ENCODE results near the gene CLDN15. TPM values are rescaled to one million over a fixed set of nuclear protein-coding genes. Genes with fewer than 3 reads are reported as not detected.

The CLDN15 gene
- total RNA-seq, 1 donor: 3.0 TPM

DNA sequence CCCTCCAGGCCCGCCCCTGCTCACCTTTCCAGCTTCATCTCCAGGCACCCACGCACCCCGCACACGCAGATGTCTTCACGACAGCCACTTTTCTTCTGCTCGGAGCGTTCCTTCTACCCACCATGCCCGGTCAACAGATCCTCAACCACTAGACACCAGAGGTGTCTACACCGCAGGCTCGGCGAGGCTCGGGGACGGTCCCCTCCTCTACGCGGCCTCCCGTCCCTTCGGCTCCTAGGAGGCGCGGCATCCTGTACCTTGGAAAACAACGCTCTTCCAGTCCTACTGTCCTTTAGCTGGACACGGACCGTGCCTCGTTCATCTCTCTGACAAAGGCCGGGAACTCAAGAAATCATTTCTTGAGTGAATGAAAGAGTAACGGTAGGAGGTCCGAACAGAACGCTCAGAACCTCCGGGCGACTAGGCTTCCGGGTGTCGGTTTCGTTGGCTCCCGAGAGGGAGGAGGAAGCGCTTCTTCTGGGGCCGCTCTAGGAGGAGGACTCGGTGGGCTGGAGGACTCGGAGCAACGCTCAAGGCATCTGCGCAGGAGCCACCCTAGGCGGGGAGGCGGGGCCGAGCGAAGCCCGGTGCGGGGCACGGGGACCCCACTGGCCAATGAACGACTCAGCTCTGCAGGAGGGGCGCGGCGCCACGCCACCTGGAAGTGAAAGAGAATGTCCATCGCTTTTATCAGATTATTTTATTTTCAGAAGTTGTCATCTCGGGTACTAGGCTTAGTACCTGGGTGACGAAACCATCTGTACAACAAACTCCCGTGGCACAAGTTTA is 14.5 kb upstream of the CLDN15 start:
- TF ChIP-seq, protein P1, sequence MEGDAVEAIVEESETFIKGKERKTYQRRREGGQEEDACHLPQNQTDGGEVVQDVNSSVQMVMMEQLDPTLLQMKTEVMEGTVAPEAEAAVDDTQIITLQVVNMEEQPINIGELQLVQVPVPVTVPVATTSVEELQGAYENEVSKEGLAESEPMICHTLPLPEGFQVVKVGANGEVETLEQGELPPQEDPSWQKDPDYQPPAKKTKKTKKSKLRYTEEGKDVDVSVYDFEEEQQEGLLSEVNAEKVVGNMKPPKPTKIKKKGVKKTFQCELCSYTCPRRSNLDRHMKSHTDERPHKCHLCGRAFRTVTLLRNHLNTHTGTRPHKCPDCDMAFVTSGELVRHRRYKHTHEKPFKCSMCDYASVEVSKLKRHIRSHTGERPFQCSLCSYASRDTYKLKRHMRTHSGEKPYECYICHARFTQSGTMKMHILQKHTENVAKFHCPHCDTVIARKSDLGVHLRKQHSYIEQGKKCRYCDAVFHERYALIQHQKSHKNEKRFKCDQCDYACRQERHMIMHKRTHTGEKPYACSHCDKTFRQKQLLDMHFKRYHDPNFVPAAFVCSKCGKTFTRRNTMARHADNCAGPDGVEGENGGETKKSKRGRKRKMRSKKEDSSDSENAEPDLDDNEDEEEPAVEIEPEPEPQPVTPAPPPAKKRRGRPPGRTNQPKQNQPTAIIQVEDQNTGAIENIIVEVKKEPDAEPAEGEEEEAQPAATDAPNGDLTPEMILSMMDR (IDR thresholded peaks at IDR 0.05; ENCODE audit: insufficient read depth, low read length): no peak
- H3K4me3 ChIP-seq (ENCODE audit: low read depth, low read length): peak overlapping the region; percentile 96
- DNase-seq (ENCODE audit: low read depth): peak; percentile 98

- DNase-seq (ENCODE audit: low read depth): no peak
- TF ChIP-seq, protein P1 (IDR thresholded peaks at IDR 0.05; ENCODE audit: insufficient read depth, low read length): no peak
- no peak overlapping the region for H3K4me3 ChIP-seq (ENCODE audit: low read depth, low read length)
Measured at GRCh38 chr7:101250324-101250723, 12.7 kb upstream of the CLDN15 start.

DNA sequence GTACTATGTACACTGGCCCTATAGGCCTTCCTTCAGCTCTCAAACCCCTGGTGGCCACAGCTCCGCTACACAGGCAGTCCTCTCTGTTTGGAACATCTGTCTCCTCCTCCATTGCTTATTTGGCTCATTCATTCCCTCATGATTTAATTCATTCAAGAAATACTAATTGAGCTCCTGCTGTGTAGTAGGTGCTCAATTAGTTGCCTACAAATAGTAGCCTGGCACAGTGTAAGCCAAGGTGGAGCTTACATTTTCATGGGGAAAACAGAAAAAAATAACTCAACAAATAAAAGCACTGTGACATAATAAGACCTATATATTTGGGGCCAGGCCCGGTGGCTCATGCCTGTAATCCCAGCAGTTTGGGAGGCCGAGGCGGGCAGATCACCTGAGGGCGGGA is 10.7 kb upstream of the CLDN15 start:
- TF ChIP-seq, protein P1 (IDR thresholded peaks at IDR 0.05; ENCODE audit: insufficient read depth, low read length): no peak
- DNase-seq (ENCODE audit: low read depth): no peak
- no peak overlapping the region for H3K4me3 ChIP-seq (ENCODE audit: low read depth, low read length)

DNA sequence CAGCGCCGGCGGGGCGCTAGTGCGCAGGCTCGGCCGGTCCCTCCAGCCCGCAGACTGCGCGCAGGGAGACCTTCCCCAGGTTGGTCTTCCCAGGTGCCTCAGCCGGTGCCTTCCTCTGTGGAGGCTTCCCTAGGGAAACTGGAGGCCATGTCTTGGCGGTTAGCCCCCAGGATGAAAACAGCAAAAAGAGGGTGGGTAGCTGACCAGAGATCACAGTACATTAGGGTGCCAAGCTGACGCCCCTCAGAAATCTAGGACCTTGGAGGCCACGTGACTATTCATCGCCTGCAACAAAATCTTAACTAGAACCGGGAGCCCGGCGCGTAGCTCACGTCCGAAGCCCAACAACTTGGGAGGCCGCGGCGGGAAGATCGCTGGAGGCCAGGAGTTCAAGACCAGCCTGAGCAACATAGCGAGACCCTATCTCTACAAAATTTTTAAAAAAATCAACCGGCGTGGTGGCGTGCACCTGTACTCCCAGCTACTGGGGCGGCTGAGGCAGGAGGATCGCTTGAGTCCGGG is 7.6 kb upstream of the CLDN15 start:
- TF ChIP-seq, protein P1 (IDR thresholded peaks at IDR 0.05; ENCODE audit: insufficient read depth, low read length): no peak
- H3K4me3 ChIP-seq (ENCODE audit: low read depth, low read length): peak overlapping the region; percentile 82
- no peak for DNase-seq (ENCODE audit: low read depth)

DNA sequence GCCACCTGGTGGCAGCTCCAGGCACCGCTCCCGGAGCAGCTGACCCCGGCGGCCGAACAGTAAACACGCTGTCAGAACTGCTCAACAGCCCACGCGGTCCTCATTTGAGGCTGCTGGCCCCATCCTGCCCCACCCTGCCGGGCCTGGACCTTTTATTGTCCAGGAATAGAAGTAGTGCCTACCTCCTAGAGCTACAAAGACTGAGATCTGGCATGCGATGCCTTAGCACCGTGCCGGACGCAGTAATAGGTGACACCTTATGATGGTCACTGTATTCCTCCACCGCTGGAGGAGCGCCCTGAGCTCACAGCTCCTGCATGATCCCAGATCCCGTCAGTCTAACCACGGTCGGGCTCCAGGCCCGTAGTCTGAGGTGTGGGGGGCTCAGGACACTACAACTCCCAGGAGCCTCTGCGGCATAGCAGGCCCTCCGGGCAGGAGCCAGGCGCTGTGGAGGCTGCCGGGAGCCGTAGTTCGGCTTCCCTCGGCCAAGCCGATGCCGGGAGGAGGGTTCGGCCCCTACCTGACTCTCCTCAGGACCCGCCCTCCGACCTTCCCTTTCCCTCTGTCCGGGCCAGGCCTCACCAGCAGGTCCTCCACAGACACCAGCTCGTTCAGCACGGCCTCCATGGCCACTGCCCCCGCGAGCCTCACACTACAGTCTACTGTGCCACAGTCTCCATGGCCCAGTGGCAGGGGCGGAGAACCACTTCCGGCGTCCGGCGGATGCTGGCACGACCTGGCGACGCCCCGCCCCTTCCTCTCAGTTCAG is 7.0 kb upstream of the CLDN15 start, which contains the start of gene FIS1:
Gene FIS1, minus strand, starts transcription at position 707 of the 772 bp plus-strand sequence. Its CDS starts 77 bp downstream, at position 630.
- peak; percentile 87 for DNase-seq (ENCODE audit: low read depth)
- TF ChIP-seq, protein P1 (IDR thresholded peaks at IDR 0.05; ENCODE audit: insufficient read depth, low read length): peak; percentile 91
- peak within 1 kb of the TSS; percentile 82 for H3K4me3 ChIP-seq (ENCODE audit: low read depth, low read length)

- TF ChIP-seq, protein P1 (IDR thresholded peaks at IDR 0.05; ENCODE audit: insufficient read depth, low read length): no peak
- peak overlapping the region; percentile 82 for H3K4me3 ChIP-seq (ENCODE audit: low read depth, low read length)
- peak; percentile 47 for DNase-seq (ENCODE audit: low read depth)
Measured at GRCh38 chr7:101243646-101244374, 6.2 kb upstream of the CLDN15 start.

All from fibroblast of the aortic adventitia (primary cell).